AG09319 (cell line): ENCODE results near the gene CFDP1.

Experiments
- DNase-seq: peaks from one replicate; pipeline ENCODE4 v3.0.0-alpha.2; 2010; ENCODE audit warnings: low read depth; ENCODE audit errors: extremely low read depth
- CTCF ChIP-seq: IDR thresholded peaks from 2 replicates; pipeline ENCODE4 v1.5.1; 2011; ENCODE audit warnings: low read depth, mild to moderate bottlenecking, inconsistent platforms, low read length, moderate library complexity

CFDP1 gene

DNA sequence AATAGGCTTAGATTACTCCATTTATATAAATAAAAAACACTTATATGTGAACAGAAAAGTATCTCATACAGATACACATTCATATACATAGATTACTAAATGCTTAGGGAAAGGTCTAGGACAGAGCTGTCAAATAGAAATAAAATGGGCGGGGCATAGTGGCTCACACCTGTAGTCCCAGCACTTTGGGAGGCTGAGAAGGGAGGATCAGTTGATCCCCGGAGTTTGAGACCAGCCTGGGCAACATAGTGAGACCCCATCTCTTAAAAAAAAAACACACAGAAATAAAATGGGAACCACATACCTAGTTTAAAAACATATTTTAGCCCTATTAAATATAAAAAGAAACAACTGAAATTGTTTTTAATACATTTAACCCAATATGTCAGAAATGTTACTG, 58.9 kb downstream of the CFDP1 start:
- TF ChIP-seq CTCF = no peak
- DNase-seq = no peak

GRCh38 chr16:75372236-75372856, 61.0 kb downstream of the CFDP1 start:
- peak; percentile 42 for DNase-seq
- TF ChIP-seq CTCF = no peak

DNA sequence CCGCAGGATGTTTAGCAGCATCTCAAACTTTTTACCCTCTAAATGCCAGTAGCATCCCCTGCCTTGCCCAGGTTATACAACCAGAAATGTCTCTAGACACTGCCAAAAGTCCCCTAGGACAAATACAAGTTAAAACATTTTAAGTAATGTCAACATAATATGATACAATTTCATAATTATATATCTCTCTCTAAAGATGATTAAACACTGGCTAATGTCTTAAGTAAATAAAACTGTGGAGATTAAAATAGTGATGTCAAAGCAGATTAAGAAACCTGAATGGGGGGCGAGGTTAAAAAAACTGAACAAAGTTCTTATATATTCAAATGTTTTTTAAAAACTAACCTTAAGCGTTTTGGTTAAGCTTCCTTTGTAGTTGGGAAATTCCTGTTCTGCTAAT, 62.1 kb downstream of the CFDP1 start:
- no peak for DNase-seq
- TF ChIP-seq CTCF = no peak

DNA sequence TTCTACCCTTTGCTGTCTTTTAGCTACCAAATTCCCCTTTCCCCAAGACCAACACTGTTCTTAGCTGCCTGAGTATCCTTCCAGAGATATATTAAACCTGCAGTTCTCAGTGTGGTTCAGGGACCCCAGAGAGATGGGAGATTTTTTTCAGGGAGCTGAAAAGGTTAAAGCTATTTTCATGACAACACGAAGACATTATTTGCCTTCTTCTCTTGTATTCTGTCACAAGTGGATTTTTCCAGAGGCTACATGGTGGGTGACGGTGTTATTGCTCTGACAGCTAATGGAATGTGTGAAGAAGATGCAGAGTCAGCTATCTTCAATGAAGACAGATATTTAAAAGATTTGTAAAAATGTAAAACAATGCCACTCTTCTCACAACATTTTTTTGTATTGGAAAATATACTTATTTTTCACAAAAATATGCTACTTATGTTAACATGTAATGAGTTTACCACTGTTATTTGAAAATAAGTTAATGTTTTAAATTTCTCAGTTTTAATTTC, 69.0 kb downstream of the CFDP1 start:
- TF ChIP-seq CTCF = no peak
- no peak for DNase-seq

DNA sequence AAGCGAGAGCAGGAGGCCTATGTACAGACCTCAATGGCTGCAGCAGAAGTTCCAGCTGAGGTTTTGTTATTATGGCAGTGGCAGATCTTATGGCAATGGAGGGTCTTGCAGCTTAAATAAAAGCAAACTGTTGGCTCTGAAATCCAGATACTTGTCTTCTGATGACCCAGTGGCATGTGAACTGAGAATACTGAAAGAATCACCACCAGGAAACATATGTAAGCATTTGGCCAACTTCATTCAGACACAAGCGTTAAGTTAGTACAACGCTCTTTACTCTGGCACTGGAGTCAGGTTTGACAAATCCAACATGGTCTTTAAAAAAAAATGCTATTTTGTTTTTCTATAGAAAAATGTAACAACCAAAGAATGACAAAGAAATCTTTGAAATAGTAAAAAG, 70.5 kb downstream of the CFDP1 start:
- no peak for DNase-seq
- TF ChIP-seq CTCF = no peak

DNA sequence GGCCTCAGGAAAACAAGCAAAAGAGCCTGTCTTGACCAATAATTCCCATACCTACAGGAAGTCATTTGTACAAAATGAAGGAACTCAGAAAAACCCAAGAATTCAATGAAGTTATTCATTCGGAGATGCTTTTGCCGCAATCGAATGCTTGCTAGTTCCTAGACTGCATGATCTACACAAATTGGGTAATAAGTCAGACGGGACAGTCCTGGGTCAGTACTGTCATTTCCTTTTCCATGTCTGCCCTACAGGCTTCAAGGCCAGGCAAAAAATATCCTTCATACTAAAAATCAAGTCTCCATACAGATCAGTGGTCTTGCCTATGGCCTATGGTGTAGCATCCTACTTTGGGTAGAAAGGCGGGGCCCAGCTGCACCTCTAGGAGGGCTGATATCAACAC, 71.4 kb downstream of the CFDP1 start:
- TF ChIP-seq CTCF = no peak
- DNase-seq = no peak

GRCh38 chr16:75354170-75354569, 79.1 kb downstream of the CFDP1 start:
- DNase-seq = no peak
- TF ChIP-seq CTCF = no peak
